Esophagus muscularis mucosa (tissue), 4 donors: Measurements from ENCODE around the gene RAVER2. TPM values are rescaled to one million over a fixed set of nuclear protein-coding genes. Genes with fewer than 3 reads are reported as not detected.

ENCODE experiments used
- DNase-seq: peaks from one replicate; pipeline ENCODE4 v3.0.0-alpha.2; 2017; ENCODE audit errors: extremely low spot score
- H3K27ac ChIP-seq, 4 donors: fragments of 200-600 bp; sonication (generic); replicated peaks in 1 of 4; 1 replicate in 3 of 4; 2 replicates in 1 of 4; pipeline ENCODE4 v1.5.1; 2016 to 2019; ENCODE audit warnings: mild to moderate bottlenecking in 1 of 4
- H3K27me3 ChIP-seq, 4 donors: fragments of 200-600 bp; sonication (generic); one replicate each; pipeline versions ENCODE4 v1.5.1 to v1.6.0; 2016 to 2019
- H3K36me3 ChIP-seq, 4 donors: fragments of 200-600 bp; sonication (generic); one replicate each; pipeline ENCODE4 v1.5.1; 2016 to 2019
- H3K4me1 ChIP-seq, 4 donors: fragments of 200-600 bp; sonication (generic); one replicate each; pipeline ENCODE4 v1.5.1; 2016 to 2019
- H3K4me3 ChIP-seq, 4 donors: fragments of 200-600 bp; sonication (generic); 1 replicate in 2 of 4; 2 replicates in 2 of 4; pipeline ENCODE4 v1.5.1; 2016 to 2019; ENCODE audit warnings: mild to moderate bottlenecking in 4 of 4, moderate library complexity in 1 of 4
- H3K9me3 ChIP-seq, 4 donors: fragments of 200-600 bp; sonication (generic); 1 replicate in 3 of 4; 2 replicates in 1 of 4; pipeline ENCODE4 v1.5.1; 2016 to 2019
- CTCF ChIP-seq, 3 experiments: fragments of 200-600 bp in 2 of 3; fragments of 450-650 bp in 1 of 3; sonication (generic) in 2 of 3; IDR thresholded peaks; one replicate each; pipeline ENCODE4 v1.5.1; 2017 to 2019; ENCODE audit warnings: antibody characterized with exemption in 3 of 3, mild to moderate bottlenecking in 2 of 3, moderate library complexity in 1 of 3
- EP300 ChIP-seq: sonication (generic); formaldehyde crosslinking; IDR thresholded peaks from one replicate; pipeline ENCODE4 v1.6.1; 2017; ENCODE audit warnings: antibody characterized with exemption
- POLR2A ChIP-seq: fragments of 450-650 bp; IDR thresholded peaks from one replicate; pipeline ENCODE4 v1.6.1; 2017; ENCODE audit warnings: antibody characterized with exemption, moderate library complexity, mild to moderate bottlenecking, low read depth
- POLR2AphosphoS5 ChIP-seq, 2 donors: sonication (generic); formaldehyde crosslinking; IDR thresholded peaks; one replicate each; pipeline ENCODE4 v1.6.1; 2017; ENCODE audit warnings: antibody characterized with exemption in 2 of 2
- WGBS: methylation state at CpG from one replicate; pipeline ENCODE4 v1.1.5; 2018; 5-methylcytosine and 5-hydroxymethylcytosine counted together
- intact Hi-C: fragments of 100-400 bp; cut with DNase I; formaldehyde crosslinking; loops from one replicate; pipeline ENCODE4 v1.15.1; 2023
- total RNA-seq, 4 donors: library from RNA; depleted of rRNA; stranded (reverse); fragments of >200 nt; gene quantifications; one replicate each; pipeline versions ENCODE4 v1.1.0 to v1.2.1, GENCODE V29; 2016

The RAVER2 gene
- 10 to 100 TPM; 17.9 to 30.2 (median 22.4) TPM for total RNA-seq

GRCh38 chr1:64744492-64745180 is at the start of gene RAVER2:
TSS of gene RAVER2 (plus strand) at chr1:64745075. CDS start at chr1:64745173, 98 bp downstream.
- no peak for TF ChIP-seq POLR2A
- peak in 1 of 2 donors; percentile 59 for TF ChIP-seq POLR2AphosphoS5 (IDR thresholded peaks at IDR 0.05)
- TF ChIP-seq CTCF (IDR thresholded peaks at IDR 0.05) = peak; percentile 44 to 58 (median 45)
- intact Hi-C loops = loop anchor here (2.0 to 10.0 kb wide), 3 partner anchors 47 to 220 kb away; partner anchors contain the start of gene JAK1
- no peak for DNase-seq

GRCh38 chr1:64696879-64697278 is 48.0 kb upstream of the RAVER2 start:
- Histone ChIP-seq H3K27me3 (no peaks in the 10 kb centered on the region), H3K36me3 (no peaks in the 10 kb centered on the region), H3K27ac (no peak overlapping the region), H3K9me3 (no peaks in the 10 kb centered on the region), H3K4me3 (no peak overlapping the region), H3K4me1 (peaks cover 0 to 16% (median 10%) of the 10 kb centered on the region in 4 donors)
- intact Hi-C loops = loop anchor here (5.0 kb wide), 1 partner anchor 45 kb away; no protein-coding TSS in a partner anchor
- TF ChIP-seq EP300 (no peak), POLR2A (no peak), CTCF (IDR thresholded peaks at IDR 0.05) (no peak), POLR2AphosphoS5 (IDR thresholded peaks at IDR 0.05) (no peak)
- DNase-seq = no peak
- 93% methylated on average over 3 of the region's 3 CpGs for WGBS

More at GRCh38 chr1:64744492-64745180, at the start of gene RAVER2:
- H3K4me3 ChIP-seq = peak within 1 kb of the TSS; percentile 79 to 93 (median 86)
- H3K36me3 ChIP-seq = no peaks in the 10 kb centered on the region
- peaks cover 24 to 44% (median 42%) of the 10 kb centered on the region in 4 donors for H3K4me1 ChIP-seq
- peak within 1 kb of the TSS; percentile 87 to 93 (median 88) for H3K27ac ChIP-seq
- no peaks in the 10 kb centered on the region for H3K27me3 ChIP-seq
- WGBS = under 1% methylated on average over 29 of the region's 76 CpGs
- no peaks in the 10 kb centered on the region for H3K9me3 ChIP-seq

GRCh38 chr1:64699327-64699726 is 45.5 kb upstream of the RAVER2 start:
- Histone ChIP-seq H3K4me1 (no peaks in the 10 kb centered on the region), H3K27me3 (no peaks in the 10 kb centered on the region), H3K4me3 (no peak overlapping the region), H3K36me3 (no peaks in the 10 kb centered on the region), H3K9me3 (no peaks in the 10 kb centered on the region), H3K27ac (no peak overlapping the region)
- TF ChIP-seq CTCF (IDR thresholded peaks at IDR 0.05) = no peak
- TF ChIP-seq EP300 = no peak
- TF ChIP-seq POLR2AphosphoS5 (IDR thresholded peaks at IDR 0.05) = no peak
- TF ChIP-seq POLR2A = no peak
- intact Hi-C loops = loop anchor here (5.0 kb wide), 1 partner anchor 43 kb away; no protein-coding TSS in a partner anchor
- 74% methylated on average over 8 of the region's 8 CpGs for WGBS
- DNase-seq = no peak

GRCh38 chr1:64701071-64701470 is 43.8 kb upstream of the RAVER2 start:
- intact Hi-C loops = no loop called here
- Histone ChIP-seq H3K4me1 (no peaks in the 10 kb centered on the region), H3K27me3 (no peaks in the 10 kb centered on the region), H3K36me3 (no peaks in the 10 kb centered on the region), H3K27ac (no peak overlapping the region), H3K9me3 (no peaks in the 10 kb centered on the region), H3K4me3 (no peak overlapping the region)
- no peak for DNase-seq
- TF ChIP-seq EP300 = no peak
- TF ChIP-seq POLR2A = no peak
- no peak for TF ChIP-seq CTCF (IDR thresholded peaks at IDR 0.05)
- no peak for TF ChIP-seq POLR2AphosphoS5 (IDR thresholded peaks at IDR 0.05)
- WGBS = 89% methylated on average over 5 of the region's 5 CpGs
